SK-N-MC (cell line): Measurements from ENCODE around the gene NUTM1.

Experiments used
- EZH2 ChIP-seq: fragments of 200-600 bp; sonication (generic); IDR thresholded peaks from one replicate; pipeline ENCODE4 v1.6.1; 2017; ENCODE audit warnings: antibody characterized with exemption
- POLR2AphosphoS5 ChIP-seq: IDR thresholded peaks from 2 replicates; pipeline ENCODE4 v1.6.1; 2012; ENCODE audit warnings: mild to moderate bottlenecking, low read depth, low read length, borderline replicate concordance

- no peak for TF ChIP-seq POLR2AphosphoS5
- no peak for TF ChIP-seq EZH2
Observed at GRCh38 chr15:34360298-34360697, 17.2 kb downstream of the NUTM1 start.
